ENCODE results near the gene C1QTNF1.

DNA sequence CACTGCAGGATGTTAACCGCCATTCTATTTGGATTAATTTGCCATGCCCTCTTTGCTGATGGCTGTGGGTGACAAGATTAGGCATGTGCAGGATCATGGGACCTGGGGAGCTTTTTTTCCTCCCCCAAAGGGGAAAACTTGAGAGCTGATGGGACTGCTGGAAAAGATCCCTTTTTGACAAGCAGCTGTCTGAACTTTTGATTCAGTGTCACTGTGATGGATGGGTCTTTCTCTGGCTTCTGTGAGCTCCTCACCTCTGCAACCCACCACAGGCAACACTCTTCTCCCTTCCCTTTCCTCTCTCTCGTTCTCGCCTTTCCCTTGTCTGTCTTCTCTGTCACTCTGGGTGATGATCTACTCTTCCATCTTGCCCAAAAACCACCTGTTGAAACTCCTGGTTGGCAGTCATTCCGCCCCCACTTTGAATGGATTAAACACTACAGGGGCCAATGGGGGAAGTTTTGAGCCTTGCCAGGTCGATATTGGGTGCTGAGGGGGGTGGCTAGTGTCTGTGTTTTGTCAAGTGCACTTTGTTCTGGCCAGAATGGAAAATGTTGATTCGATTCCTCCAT, 11.3 kb upstream of the C1QTNF1 start:
- TF ChIP-seq GATA2 (IDR thresholded peaks at IDR 0.05; ENCODE audit: low read depth, low read length) (no peak), GATA3 (IDR thresholded peaks at IDR 0.05; ENCODE audit: low read depth, low read length) (no peak)
